Peyer's patch (tissue), 4 donors: ENCODE measurements around the gene PRR20G. TPM values are rescaled to one million over a fixed set of nuclear protein-coding genes. Genes with fewer than 3 reads are reported as not detected.

Experiments
- DNase-seq, 3 donors: peaks; one replicate each; pipeline ENCODE4 v3.0.0-alpha.2; 2017 to 2019
- H3K27ac ChIP-seq, 4 donors: fragments of 200-600 bp; sonication (generic); one replicate each; pipeline ENCODE4 v1.5.1; 2016 to 2019
- H3K27me3 ChIP-seq, 2 donors: fragments of 200-600 bp; sonication (generic); one replicate each; pipeline ENCODE4 v1.5.1; 2019
- H3K36me3 ChIP-seq, 3 donors: fragments of 200-600 bp; sonication (generic); one replicate each; pipeline ENCODE4 v1.5.1; 2016 to 2019
- H3K4me1 ChIP-seq, 4 donors: fragments of 200-600 bp; sonication (generic); one replicate each; pipeline ENCODE4 v1.5.1; 2016 to 2019
- H3K4me3 ChIP-seq, 4 donors: fragments of 200-600 bp; sonication (generic); 1 replicate in 3 of 4; 2 replicates in 1 of 4; pipeline ENCODE4 v1.5.1; 2016 to 2019; ENCODE audit warnings: mild to moderate bottlenecking in 1 of 4
- H3K9me3 ChIP-seq, 4 donors: fragments of 200-600 bp; sonication (generic); one replicate each; pipeline ENCODE4 v1.5.1; 2016 to 2019; ENCODE audit warnings: mild to moderate bottlenecking in 1 of 4
- POLR2A ChIP-seq, 2 donors: fragments of 450-650 bp; IDR thresholded peaks; one replicate each; pipeline ENCODE4 v1.5.1; 2017; ENCODE audit warnings: antibody characterized with exemption in 2 of 2, mild to moderate bottlenecking in 2 of 2, moderate library complexity in 2 of 2
- total RNA-seq, 4 donors: library from RNA; depleted of rRNA; stranded (reverse); fragments of >200 nt; gene quantifications; one replicate each; pipeline ENCODE4 v1.1.0, GENCODE V29; 2016
- TF ChIP-seq, protein P1 (sequence below), 6 experiments: fragments of 450-650 bp in 4 of 6; fragments of 200-600 bp in 2 of 6; sonication (generic) in 1 of 6; IDR thresholded peaks; one replicate each; pipeline ENCODE4 v1.5.1; 2017 to 2019; ENCODE audit warnings: antibody characterized with exemption in 6 of 6, mild to moderate bottlenecking in 3 of 6, moderate library complexity in 1 of 6

PRR20G gene
- total RNA-seq, 4 donors from 2014 or later, result not detected

DNA sequence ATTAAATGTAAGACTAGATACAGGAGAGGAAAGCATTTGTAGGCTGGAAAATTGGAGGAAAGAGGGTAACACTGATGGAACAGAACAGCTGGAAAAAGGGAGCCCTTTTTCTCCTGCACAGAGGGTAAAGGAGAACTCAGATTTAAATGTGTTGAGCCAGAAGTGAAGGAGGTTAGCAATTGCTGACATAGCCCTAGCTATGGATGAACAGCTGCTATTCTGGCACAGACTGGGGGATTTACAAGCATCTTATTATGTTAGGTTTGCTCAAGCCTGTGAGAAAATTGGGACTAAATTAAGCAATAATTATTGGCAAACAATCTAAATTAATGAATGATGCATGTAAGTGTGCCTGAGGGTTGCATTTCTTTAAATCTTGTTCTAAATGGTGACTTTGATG lies 40.6 kb upstream of the PRR20G start:
- Histone ChIP-seq H3K9me3 (peaks cover 0 to 11% (median 3%) of the 10 kb centered on the region in 4 donors), H3K27ac (no peak overlapping the region), H3K27me3 (no peaks in the 10 kb centered on the region), H3K36me3 (no peaks in the 10 kb centered on the region), H3K4me3 (no peak overlapping the region), H3K4me1 (no peaks in the 10 kb centered on the region)
- DNase-seq, result no peak
- TF ChIP-seq, protein P1, sequence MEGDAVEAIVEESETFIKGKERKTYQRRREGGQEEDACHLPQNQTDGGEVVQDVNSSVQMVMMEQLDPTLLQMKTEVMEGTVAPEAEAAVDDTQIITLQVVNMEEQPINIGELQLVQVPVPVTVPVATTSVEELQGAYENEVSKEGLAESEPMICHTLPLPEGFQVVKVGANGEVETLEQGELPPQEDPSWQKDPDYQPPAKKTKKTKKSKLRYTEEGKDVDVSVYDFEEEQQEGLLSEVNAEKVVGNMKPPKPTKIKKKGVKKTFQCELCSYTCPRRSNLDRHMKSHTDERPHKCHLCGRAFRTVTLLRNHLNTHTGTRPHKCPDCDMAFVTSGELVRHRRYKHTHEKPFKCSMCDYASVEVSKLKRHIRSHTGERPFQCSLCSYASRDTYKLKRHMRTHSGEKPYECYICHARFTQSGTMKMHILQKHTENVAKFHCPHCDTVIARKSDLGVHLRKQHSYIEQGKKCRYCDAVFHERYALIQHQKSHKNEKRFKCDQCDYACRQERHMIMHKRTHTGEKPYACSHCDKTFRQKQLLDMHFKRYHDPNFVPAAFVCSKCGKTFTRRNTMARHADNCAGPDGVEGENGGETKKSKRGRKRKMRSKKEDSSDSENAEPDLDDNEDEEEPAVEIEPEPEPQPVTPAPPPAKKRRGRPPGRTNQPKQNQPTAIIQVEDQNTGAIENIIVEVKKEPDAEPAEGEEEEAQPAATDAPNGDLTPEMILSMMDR (IDR thresholded peaks at IDR 0.05), result no peak
- no peak for TF ChIP-seq POLR2A (IDR thresholded peaks at IDR 0.05)

DNA sequence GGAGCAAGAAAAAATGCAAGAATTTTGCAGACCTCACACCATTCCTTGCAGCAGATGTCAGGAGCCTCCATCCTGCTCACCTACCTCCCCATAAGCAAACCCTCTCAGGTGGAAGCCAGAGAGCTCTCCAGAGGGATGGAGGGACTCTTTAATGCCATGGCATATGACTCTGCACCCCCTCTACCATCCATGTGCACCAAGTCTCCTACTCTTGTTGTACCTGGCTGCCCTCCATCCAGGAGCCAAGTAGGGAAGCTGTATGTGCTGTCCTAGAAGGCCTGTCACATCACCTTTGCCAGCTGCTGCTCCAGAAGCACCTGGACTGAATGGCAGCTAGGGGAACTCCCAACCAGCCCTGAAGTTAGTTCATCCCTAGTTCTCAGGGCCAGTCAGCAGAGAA lies 38.5 kb upstream of the PRR20G start:
- Histone ChIP-seq H3K9me3 (peaks cover 0 to 11% (median 3%) of the 10 kb centered on the region in 4 donors), H3K4me1 (no peaks in the 10 kb centered on the region), H3K36me3 (no peaks in the 10 kb centered on the region), H3K27me3 (no peaks in the 10 kb centered on the region), H3K4me3 (no peak overlapping the region), H3K27ac (no peak overlapping the region)
- TF ChIP-seq, protein P1 (IDR thresholded peaks at IDR 0.05), result no peak
- no peak for TF ChIP-seq POLR2A (IDR thresholded peaks at IDR 0.05)
- DNase-seq, result no peak

DNA sequence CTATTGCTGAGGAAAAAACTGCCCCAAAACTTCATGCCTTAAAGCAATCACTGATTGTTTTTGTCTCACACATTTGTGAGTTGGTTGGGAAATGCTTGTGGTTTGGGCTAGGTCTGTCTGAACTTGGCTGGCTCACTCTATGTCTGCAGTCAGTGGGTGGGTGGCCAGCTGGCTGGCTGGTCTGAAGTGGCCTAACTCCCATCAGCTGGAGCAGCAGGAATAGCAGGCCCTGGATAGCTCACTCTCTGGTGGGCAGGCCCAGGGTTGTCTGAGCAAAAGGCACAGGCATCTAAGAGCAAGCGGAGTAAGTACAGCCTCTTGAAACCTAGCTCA lies 37.7 kb upstream of the PRR20G start:
- Histone ChIP-seq H3K27me3 (no peaks in the 10 kb centered on the region), H3K27ac (no peak overlapping the region), H3K36me3 (no peaks in the 10 kb centered on the region), H3K4me1 (no peaks in the 10 kb centered on the region), H3K4me3 (no peak overlapping the region), H3K9me3 (peaks cover 0 to 13% (median 3%) of the 10 kb centered on the region in 4 donors)
- TF ChIP-seq, protein P1 (IDR thresholded peaks at IDR 0.05), result no peak
- TF ChIP-seq POLR2A (IDR thresholded peaks at IDR 0.05), result no peak
- no peak for DNase-seq

DNA sequence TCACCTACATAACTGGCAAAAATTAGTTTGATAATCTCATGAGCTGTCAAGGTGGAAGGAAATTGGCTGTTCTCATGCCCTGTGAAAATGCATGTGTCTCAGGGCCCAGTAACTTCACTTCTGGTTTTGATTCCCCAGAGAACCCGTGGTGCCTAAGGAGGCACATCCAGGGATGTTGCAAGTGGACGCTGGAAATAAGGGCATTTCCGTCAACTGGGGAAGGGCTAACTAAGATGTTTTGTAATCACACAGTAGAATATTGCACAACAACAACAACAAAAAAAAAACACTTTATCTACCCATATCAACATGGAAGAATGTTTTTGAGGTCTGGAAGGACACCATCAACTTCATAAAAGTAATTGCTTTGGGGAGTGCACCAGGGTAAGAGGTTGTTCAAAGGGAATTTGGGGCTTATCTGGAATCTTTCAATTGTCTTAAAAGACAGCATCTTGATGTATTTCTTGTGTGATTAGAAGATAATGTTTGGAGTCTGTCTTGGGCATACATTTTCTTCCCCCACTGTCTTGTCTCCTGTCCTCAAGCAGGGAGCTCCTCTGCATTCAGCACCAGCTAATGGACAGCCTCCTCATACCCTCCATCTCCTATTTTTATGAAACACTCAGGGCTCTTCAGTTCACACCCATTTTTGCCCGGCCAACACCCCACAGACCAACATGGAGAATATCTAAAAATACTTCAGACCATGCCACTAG lies 37.2 kb upstream of the PRR20G start:
- Histone ChIP-seq H3K36me3 (no peaks in the 10 kb centered on the region), H3K4me1 (no peaks in the 10 kb centered on the region), H3K4me3 (no peak overlapping the region), H3K27ac (no peak overlapping the region), H3K27me3 (no peaks in the 10 kb centered on the region), H3K9me3 (peaks cover 0 to 11% (median 3%) of the 10 kb centered on the region in 4 donors)
- DNase-seq, result no peak
- TF ChIP-seq POLR2A (IDR thresholded peaks at IDR 0.05), result no peak
- TF ChIP-seq, protein P1 (IDR thresholded peaks at IDR 0.05), result no peak

DNA sequence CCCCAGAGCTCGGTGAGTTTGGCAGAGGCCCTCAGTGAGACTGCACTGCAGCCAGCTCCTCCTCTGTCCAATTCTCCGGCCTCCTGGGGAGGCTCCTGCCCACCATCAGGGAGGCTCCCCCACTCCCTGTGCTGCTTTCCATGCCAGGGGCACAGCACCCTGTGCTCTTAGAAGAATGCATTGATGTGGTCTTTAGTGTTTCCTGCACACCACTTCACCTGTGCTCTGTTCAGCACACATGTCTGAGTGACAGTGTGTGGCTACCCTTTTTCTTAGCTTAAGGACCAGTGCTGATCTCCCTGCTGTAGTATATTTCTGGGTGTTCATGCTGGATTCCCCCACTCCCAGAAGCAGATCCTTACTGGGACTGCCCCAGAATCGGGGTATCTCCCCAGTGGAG lies 36.2 kb upstream of the PRR20G start:
- H3K27me3 ChIP-seq, result no peaks in the 10 kb centered on the region
- no peaks in the 10 kb centered on the region for H3K36me3 ChIP-seq
- no peaks in the 10 kb centered on the region for H3K4me1 ChIP-seq
- no peak for DNase-seq
- no peak for TF ChIP-seq POLR2A (IDR thresholded peaks at IDR 0.05)
- TF ChIP-seq, protein P1 (IDR thresholded peaks at IDR 0.05), result no peak
- peaks cover 0 to 4% (median 0%) of the 10 kb centered on the region in 4 donors for H3K9me3 ChIP-seq
- H3K27ac ChIP-seq, result no peak overlapping the region
- H3K4me3 ChIP-seq, result no peak overlapping the region
